Breast epithelium (tissue), 4 donors: Measurements from ENCODE around the gene KHDRBS1. TPM values are rescaled to one million over a fixed set of nuclear protein-coding genes. Genes with fewer than 3 reads are reported as not detected.

Experiments
- DNase-seq, 2 donors: peaks; one replicate each; pipeline ENCODE4 v3.0.0-alpha.2; 2019; ENCODE audit warnings: low spot score in 2 of 2
- H3K27ac ChIP-seq, 2 donors: fragments of 200-600 bp; sonication (generic) in 1 of 2; one replicate each; pipeline ENCODE4 v1.5.1; 2016 to 2019; ENCODE audit warnings: mild to moderate bottlenecking in 1 of 2
- H3K27me3 ChIP-seq, 2 donors: fragments of 200-600 bp; sonication (generic) in 1 of 2; one replicate each; pipeline versions ENCODE4 v1.5.1 to v1.6.0; 2017 to 2019; ENCODE audit warnings: control low read depth in 1 of 2, mild to moderate bottlenecking in 1 of 2
- H3K36me3 ChIP-seq: fragments of 200-600 bp; one replicate; pipeline ENCODE4 v1.5.1; 2019
- H3K4me1 ChIP-seq, 2 donors: fragments of 200-600 bp; sonication (generic); one replicate each; pipeline ENCODE4 v1.5.1; 2016 to 2019; ENCODE audit warnings: control low read depth in 1 of 2
- H3K4me3 ChIP-seq, 3 donors: fragments of 200-600 bp; sonication (generic); 1 replicate in 2 of 3; 2 replicates in 1 of 3; pipeline ENCODE4 v1.5.1; 2016 to 2019; ENCODE audit warnings: mild to moderate bottlenecking in 3 of 3, moderate library complexity in 2 of 3
- H3K9me3 ChIP-seq, 2 donors: fragments of 200-600 bp; sonication (generic) in 1 of 2; one replicate each; pipeline ENCODE4 v1.5.1; 2016 to 2019; ENCODE audit warnings: control low read depth in 1 of 2
- POLR2A ChIP-seq: fragments of 450-650 bp; IDR thresholded peaks from one replicate; pipeline ENCODE4 v1.6.1; 2016; ENCODE audit warnings: antibody characterized with exemption, mild to moderate bottlenecking, moderate library complexity
- POLR2AphosphoS5 ChIP-seq, 3 donors: sonication (generic); formaldehyde crosslinking; IDR thresholded peaks; one replicate each; pipeline ENCODE4 v1.6.1; 2017; ENCODE audit warnings: antibody characterized with exemption in 3 of 3
- intact Hi-C: fragments of 100-400 bp; cut with DNase I; formaldehyde crosslinking; loops from one replicate; pipeline ENCODE4 v1.15.1; 2023; ENCODE audit warnings: low total_unique reads
- total RNA-seq, 3 donors: library from RNA; depleted of rRNA; stranded (reverse); fragments of >200 nt; gene quantifications; one replicate each; pipeline ENCODE4 v1.1.0, GENCODE V29; 2016
- TF ChIP-seq, protein P1 (sequence below), 3 donors: fragments of 450-650 bp; IDR thresholded peaks; one replicate each; pipeline ENCODE4 v1.5.1; 2016 to 2017; ENCODE audit warnings: antibody characterized with exemption in 3 of 3, mild to moderate bottlenecking in 3 of 3, moderate library complexity in 3 of 3

Gene KHDRBS1, protein sequence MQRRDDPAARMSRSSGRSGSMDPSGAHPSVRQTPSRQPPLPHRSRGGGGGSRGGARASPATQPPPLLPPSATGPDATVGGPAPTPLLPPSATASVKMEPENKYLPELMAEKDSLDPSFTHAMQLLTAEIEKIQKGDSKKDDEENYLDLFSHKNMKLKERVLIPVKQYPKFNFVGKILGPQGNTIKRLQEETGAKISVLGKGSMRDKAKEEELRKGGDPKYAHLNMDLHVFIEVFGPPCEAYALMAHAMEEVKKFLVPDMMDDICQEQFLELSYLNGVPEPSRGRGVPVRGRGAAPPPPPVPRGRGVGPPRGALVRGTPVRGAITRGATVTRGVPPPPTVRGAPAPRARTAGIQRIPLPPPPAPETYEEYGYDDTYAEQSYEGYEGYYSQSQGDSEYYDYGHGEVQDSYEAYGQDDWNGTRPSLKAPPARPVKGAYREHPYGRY
- total RNA-seq, result 10 to 100 TPM; 58.2 to 78.7 (median 66.9) TPM

DNA sequence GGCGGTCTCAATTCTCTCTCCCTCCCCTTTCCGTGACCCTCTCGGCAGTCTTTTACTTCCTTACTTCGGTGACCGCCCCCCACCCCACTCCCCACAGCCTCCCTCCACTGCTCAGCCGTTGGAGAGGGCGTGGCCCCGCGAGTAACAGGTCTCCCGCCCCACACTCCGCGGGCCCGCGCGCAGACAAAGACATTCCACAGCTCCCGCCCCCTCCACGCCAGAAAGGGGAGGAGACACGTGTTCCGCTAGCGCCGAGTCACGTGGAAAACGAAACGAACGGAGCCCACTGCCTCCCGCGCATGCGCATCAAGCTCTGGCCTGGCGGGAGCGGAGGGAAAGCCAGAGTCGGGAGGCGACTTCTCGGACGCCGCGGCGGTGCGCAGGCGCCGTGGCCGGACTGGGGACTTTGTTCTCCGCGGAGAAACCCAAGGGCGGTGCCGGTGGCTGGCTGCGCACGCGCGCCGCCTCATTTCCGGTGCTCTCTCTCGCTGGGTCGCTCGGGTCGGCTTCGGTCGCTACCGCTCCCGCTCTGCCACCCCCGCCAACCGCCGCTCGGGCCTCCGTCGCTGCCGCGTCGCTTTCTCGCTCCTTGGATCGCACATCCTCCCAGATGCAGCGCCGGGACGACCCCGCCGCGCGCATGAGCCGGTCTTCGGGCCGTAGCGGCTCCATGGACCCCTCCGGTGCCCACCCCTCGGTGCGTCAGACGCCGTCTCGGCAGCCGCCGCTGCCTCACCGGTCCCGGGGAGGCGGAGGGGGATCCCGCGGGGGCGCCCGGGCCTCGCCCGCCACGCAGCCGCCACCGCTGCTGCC is at the start of gene KHDRBS1:
Gene KHDRBS1 (plus strand): TSS at position 483 of the 813 bp plus-strand sequence. CDS start 128 bp downstream, at position 611.
- Histone ChIP-seq H3K27me3 (no peaks in the 10 kb centered on the region), H3K4me3 (peak within 1 kb of the TSS; percentile 96 to 100 (median 99)), H3K36me3 (no peaks in the 10 kb centered on the region), H3K9me3 (no peaks in the 10 kb centered on the region), H3K27ac (peak within 1 kb of the TSS; percentile 98 to 99), H3K4me1 (peaks cover 5 to 7% of the 10 kb centered on the region in 2 donors)
- TF ChIP-seq POLR2A (peak; percentile 55), POLR2AphosphoS5 (IDR thresholded peaks at IDR 0.05) (peak; percentile 42 to 81 (median 72))
- TF ChIP-seq, protein P1, sequence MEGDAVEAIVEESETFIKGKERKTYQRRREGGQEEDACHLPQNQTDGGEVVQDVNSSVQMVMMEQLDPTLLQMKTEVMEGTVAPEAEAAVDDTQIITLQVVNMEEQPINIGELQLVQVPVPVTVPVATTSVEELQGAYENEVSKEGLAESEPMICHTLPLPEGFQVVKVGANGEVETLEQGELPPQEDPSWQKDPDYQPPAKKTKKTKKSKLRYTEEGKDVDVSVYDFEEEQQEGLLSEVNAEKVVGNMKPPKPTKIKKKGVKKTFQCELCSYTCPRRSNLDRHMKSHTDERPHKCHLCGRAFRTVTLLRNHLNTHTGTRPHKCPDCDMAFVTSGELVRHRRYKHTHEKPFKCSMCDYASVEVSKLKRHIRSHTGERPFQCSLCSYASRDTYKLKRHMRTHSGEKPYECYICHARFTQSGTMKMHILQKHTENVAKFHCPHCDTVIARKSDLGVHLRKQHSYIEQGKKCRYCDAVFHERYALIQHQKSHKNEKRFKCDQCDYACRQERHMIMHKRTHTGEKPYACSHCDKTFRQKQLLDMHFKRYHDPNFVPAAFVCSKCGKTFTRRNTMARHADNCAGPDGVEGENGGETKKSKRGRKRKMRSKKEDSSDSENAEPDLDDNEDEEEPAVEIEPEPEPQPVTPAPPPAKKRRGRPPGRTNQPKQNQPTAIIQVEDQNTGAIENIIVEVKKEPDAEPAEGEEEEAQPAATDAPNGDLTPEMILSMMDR (IDR thresholded peaks at IDR 0.05), result no peak
- intact Hi-C loops, result no loop called here
- DNase-seq, result peak; percentile 98 to 99

DNA sequence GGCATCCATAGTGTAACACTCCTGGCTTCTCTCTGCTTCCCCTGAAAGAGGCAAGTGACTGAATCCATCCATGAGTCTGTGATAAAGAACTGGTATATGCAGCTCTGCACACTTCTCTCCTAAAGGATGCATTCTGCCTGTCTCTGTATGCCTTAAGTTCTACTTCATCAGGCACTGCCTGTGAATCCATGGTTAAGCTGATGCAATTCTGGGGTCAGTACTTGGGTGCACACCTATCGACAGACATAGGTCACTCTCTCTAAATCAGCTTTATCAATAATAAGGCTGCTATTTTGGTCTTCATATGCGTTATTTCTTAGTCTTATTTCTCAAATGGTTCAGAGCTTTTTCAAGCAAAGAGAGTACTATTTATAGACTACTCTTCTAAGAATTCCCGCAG is 42.8 kb upstream of the KHDRBS1 start:
- intact Hi-C loops, result no loop called here
- H3K36me3 ChIP-seq, result no peaks in the 10 kb centered on the region
- TF ChIP-seq POLR2A, result no peak
- TF ChIP-seq POLR2AphosphoS5 (IDR thresholded peaks at IDR 0.05), result no peak
- TF ChIP-seq, protein P1 (IDR thresholded peaks at IDR 0.05), result no peak
- H3K9me3 ChIP-seq, result no peaks in the 10 kb centered on the region
- no peak overlapping the region for H3K27ac ChIP-seq
- H3K4me1 ChIP-seq, result no peaks in the 10 kb centered on the region
- DNase-seq, result no peak
- no peaks in the 10 kb centered on the region for H3K27me3 ChIP-seq
- no peak overlapping the region for H3K4me3 ChIP-seq

DNA sequence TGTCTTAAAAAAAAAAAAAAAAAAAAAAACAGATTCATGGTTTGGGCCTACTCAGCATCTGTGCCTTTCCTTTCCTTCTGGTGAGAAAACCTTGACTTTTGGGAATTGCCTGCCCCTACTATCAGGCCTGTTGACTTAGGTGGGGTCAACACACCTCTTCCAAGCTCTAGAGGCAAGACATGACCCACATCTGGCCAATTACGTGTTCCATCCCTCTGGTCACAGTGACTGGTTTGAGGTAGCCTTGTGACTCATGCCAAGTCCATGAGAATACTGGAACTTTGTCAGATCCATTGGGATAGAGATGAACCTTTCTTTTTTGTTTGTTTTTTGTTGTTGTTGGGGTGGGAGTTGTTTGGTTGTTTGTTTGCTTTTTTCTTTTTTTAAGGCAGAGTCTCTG is 37.3 kb upstream of the KHDRBS1 start:
- no peak for DNase-seq
- no peaks in the 10 kb centered on the region for H3K36me3 ChIP-seq
- no peak overlapping the region for H3K4me3 ChIP-seq
- intact Hi-C loops, result no loop called here
- no peaks in the 10 kb centered on the region for H3K27me3 ChIP-seq
- H3K27ac ChIP-seq, result no peak overlapping the region
- H3K4me1 ChIP-seq, result no peaks in the 10 kb centered on the region
- TF ChIP-seq, protein P1 (IDR thresholded peaks at IDR 0.05), result no peak
- no peak for TF ChIP-seq POLR2A
- TF ChIP-seq POLR2AphosphoS5 (IDR thresholded peaks at IDR 0.05), result no peak
- H3K9me3 ChIP-seq, result no peaks in the 10 kb centered on the region

DNA sequence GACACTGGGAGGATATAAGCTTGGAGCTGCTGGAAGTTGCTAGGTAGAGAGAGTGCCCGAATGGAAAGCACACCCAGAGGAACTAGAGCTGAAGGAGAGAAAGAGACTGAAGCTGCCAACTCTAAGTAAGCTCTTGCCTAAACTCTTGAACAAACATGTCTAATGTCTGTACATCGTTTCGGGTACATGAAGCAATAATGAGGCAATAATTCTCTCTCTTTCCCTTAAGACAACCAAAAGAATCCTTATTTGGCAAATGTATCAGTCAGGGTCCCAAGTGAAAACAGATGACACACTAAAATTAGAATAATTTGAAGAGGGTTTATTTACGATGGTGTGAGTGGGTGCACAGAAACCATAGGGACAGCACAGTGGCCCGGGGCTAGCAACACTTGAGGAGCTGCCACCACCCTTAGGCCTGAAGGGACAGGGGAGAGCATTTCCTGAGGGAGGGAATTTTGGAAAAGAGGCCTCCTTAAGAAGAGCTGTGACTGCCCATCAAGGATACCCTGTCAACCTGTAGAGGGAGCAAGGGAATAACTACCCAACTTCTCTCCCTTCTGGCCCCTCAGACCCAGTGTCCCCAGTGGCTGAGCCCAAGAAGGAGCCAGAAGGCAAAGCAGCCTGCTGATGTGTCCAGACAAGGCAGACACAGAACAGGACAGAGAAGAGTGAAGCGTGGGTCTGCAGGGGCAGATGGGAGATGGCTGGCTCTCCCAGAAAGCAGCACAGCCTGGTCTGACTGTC is 36.1 kb upstream of the KHDRBS1 start:
- no peak for DNase-seq
- Histone ChIP-seq H3K9me3 (no peaks in the 10 kb centered on the region), H3K4me3 (peak overlapping the region in 1 of 3 donors; percentile 5), H3K4me1 (no peaks in the 10 kb centered on the region), H3K27me3 (no peaks in the 10 kb centered on the region), H3K27ac (peak overlapping the region; percentile 74 to 85), H3K36me3 (no peaks in the 10 kb centered on the region)
- TF ChIP-seq, protein P1 (IDR thresholded peaks at IDR 0.05), result peak in 2 of 3 donors; percentile 14 to 40
- TF ChIP-seq POLR2A (no peak), POLR2AphosphoS5 (IDR thresholded peaks at IDR 0.05) (peak in 1 of 3 donors; percentile 26)
- intact Hi-C loops, result no loop called here
